T-helper 1 cell treated with Interleukin-12 subunit alpha and Interleukin-12 subunit beta and Interleukin-4 antibody, amounts not matched to agents 30 μg/mL and 1 μg/mL, for 36 hours (primary cell): ENCODE data around the gene CXCR6.

Source experiments
- H3K27ac Mint-ChIP-seq: one replicate; pipeline ENCODE4 v1.8.0; 2021; ENCODE audit warnings: mild to moderate bottlenecking, mixed read lengths
- H3K27me3 Mint-ChIP-seq: one replicate; pipeline ENCODE4 v1.8.0; 2021; ENCODE audit warnings: low read depth, mixed read lengths
- H3K36me3 Mint-ChIP-seq: one replicate; pipeline ENCODE4 v1.8.0; 2021; ENCODE audit warnings: low read depth, mixed read lengths
- H3K4me1 Mint-ChIP-seq: one replicate; pipeline ENCODE4 v1.8.0; 2021; ENCODE audit warnings: low read depth, mixed read lengths
- H3K4me3 Mint-ChIP-seq: one replicate; pipeline ENCODE4 v1.8.0; 2021; ENCODE audit warnings: mild to moderate bottlenecking, moderate library complexity, mixed read lengths
- H3K9me3 Mint-ChIP-seq: one replicate; pipeline ENCODE4 v1.8.0; 2021; ENCODE audit warnings: mixed read lengths

Gene CXCR6

DNA sequence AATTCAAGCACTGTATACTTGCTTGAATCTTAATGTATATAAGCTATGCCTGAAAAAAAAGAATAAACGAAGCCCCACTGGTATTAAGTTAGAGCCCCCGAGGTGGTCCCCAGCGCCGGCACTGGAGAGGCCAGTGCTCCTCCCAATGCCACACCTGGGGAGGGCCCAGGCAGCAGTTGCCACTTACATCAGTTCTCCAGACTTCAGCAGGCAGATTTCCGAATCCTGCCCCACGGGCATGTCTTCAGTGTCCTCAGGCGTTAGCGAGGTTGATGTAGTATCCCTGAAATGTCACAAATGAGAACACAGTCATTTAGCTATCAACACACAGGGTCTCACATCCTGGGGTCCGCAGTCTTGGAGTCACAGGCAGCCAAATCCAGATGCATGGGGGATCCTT is 7.0 kb upstream of the CXCR6 start:
- peaks cover 12% of the 10 kb centered on the region for H3K9me3 Mint-ChIP-seq
- peaks cover 25% of the 10 kb centered on the region for H3K4me1 Mint-ChIP-seq
- no peak overlapping the region for H3K27ac Mint-ChIP-seq
- H3K4me3 Mint-ChIP-seq = no peak overlapping the region
- H3K36me3 Mint-ChIP-seq = peaks cover 66% of the 10 kb centered on the region
- H3K27me3 Mint-ChIP-seq = no peaks in the 10 kb centered on the region

DNA sequence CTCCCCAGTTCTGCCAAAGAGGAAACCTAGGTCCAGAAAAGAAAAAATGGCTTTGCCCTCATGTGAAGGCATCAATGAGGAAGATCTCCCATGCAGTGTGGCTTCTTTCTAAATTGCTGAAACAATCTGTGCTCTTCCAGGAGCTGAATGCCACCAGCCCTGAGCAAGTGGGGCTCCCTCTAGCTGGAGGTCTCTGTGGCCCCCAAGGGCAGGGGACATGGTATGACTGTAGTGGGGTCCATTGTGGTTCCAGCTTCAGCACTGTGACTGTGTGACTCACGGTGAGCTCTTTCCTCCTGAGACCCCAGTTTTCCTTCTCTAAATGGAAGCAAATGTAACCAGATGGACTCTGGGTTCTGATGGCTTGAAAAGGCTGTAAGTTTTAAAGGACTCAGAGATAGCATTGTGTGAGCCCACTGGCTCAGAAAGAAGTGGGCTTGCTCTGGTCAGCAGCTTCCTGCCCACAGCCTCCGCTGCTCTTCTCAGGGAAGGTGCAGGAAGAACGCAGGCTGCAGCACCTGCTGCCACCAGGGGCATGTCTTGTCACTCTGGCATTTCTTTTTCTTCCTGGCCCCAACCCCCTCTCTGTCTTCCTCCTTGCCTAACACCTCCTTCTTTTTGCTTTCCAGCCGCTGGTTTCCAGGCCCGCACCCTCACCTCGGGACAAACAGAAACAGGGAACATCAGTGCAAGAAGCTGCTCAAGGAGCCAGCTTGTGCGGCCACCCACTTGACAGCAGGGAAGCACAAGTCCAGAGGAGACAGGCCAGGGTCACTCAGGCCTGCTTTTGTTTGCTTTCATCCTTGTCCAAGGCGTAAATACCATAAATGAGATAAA is 5.8 kb upstream of the CXCR6 start:
- Mint-ChIP-seq H3K27ac (no peak overlapping the region), H3K4me3 (no peak overlapping the region), H3K27me3 (no peaks in the 10 kb centered on the region), H3K4me1 (peaks cover 32% of the 10 kb centered on the region), H3K9me3 (peaks cover 13% of the 10 kb centered on the region), H3K36me3 (peaks cover 68% of the 10 kb centered on the region)

DNA sequence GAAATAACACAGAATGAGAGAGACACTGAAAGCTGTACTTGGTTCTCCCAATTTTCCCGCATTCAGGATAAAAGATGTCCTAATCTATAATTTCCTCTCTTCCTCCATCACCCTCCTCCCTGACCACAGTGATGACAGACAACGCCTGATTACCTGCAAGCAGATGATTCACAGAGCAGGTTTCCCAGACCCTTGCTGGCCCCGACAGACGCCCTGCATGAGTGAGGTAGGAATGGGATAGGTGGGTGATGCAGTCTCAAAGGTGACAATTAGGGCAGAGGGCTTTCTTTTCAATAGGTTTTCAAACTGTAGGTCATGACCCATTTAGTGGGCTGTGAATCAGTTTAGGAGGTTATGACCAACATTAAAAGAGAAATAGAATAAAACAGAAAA is 5.2 kb upstream of the CXCR6 start:
- Mint-ChIP-seq H3K9me3 (peaks cover 13% of the 10 kb centered on the region), H3K27me3 (no peaks in the 10 kb centered on the region), H3K36me3 (peaks cover 62% of the 10 kb centered on the region), H3K4me3 (no peak overlapping the region), H3K4me1 (peaks cover 38% of the 10 kb centered on the region), H3K27ac (no peak overlapping the region)

DNA sequence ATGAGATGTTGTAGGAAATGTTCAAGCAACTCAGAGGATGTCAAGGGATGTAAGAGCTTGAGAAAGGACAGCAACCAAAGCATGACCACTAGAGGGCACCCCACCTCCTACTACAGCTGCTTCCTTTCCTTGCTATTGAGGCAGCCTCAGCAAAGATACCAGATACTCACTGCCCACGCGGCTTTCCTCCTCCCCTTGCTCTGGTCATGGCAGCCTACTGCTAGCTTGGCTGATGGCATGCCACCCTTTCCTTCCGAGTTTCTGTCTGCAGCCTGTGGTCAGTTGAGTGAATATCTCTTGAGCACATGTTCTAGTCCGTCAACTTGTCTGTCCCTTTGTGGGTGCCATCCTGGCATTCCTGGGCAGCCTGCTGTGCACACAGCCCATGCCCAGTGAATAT is 4.4 kb upstream of the CXCR6 start:
- Mint-ChIP-seq H3K36me3 (peaks cover 62% of the 10 kb centered on the region), H3K9me3 (peaks cover 13% of the 10 kb centered on the region), H3K4me3 (no peak overlapping the region), H3K27ac (peak overlapping the region; percentile 6), H3K27me3 (no peaks in the 10 kb centered on the region), H3K4me1 (peaks cover 46% of the 10 kb centered on the region)

DNA sequence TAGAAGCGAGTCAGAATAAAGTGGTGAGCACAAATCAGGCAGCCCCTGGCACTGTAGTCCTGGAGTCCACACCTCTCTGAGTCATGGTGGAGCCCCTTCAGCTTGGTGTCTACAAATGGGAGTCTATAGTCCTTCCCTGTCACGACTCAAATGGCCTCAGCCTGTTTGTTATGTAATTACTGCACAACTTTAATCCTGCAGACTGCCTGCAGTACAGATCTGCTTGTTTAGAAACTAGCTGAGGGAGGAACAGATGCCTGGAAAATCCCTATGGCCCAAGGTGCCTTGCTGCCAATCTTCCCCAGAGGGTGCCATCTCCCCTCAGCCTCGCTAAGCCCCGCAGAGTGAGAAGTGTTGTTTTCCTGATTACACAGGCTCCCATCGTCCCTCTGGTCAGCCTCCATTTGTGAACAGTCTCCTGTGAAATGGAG is 3.9 kb upstream of the CXCR6 start:
- peaks cover 59% of the 10 kb centered on the region for H3K36me3 Mint-ChIP-seq
- no peak overlapping the region for H3K4me3 Mint-ChIP-seq
- peak overlapping the region; percentile 14 for H3K27ac Mint-ChIP-seq
- no peaks in the 10 kb centered on the region for H3K27me3 Mint-ChIP-seq
- H3K9me3 Mint-ChIP-seq = peaks cover 13% of the 10 kb centered on the region
- peaks cover 48% of the 10 kb centered on the region for H3K4me1 Mint-ChIP-seq

DNA sequence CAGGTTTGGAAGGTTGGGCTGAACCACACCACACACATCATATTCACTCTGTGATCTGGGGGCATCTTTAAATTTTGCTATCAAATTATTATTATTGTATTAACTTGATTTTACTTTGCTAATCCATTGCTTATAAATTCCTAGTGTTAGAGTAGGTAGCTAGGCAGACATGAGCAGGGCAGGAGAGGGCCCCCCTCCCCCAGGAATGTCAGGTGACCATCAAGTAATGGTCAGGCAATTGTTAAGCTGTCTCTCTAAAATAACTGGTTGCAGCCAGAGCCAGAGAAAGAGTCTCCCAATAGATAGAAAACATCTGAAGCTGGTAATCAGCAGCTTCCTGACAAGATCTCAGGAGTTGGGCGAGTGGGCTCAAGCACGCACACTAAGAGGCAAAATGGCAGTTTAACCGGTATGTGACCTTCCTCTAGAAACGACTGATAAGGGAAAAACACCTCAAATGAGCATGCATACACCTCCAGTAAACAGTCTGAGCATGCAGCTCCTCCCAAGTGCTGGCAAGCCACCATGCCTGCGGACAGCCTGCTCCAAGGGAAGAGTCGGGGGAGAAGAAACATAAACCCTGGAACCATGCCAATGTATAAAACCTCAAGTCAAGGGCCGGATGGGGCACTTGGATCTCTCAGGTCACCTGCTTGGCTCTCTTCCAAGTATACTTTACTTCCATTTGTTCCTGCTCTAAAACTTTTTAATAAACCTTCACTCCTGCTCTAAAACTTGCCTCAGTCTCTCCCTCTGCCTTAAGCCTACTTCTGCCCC is 3.1 kb upstream of the CXCR6 start:
- peaks cover 55% of the 10 kb centered on the region for H3K4me1 Mint-ChIP-seq
- peaks cover 62% of the 10 kb centered on the region for H3K36me3 Mint-ChIP-seq
- H3K4me3 Mint-ChIP-seq = peak overlapping the region; percentile 42
- no peak overlapping the region for H3K27ac Mint-ChIP-seq
- H3K27me3 Mint-ChIP-seq = no peaks in the 10 kb centered on the region
- peaks cover 13% of the 10 kb centered on the region for H3K9me3 Mint-ChIP-seq

DNA sequence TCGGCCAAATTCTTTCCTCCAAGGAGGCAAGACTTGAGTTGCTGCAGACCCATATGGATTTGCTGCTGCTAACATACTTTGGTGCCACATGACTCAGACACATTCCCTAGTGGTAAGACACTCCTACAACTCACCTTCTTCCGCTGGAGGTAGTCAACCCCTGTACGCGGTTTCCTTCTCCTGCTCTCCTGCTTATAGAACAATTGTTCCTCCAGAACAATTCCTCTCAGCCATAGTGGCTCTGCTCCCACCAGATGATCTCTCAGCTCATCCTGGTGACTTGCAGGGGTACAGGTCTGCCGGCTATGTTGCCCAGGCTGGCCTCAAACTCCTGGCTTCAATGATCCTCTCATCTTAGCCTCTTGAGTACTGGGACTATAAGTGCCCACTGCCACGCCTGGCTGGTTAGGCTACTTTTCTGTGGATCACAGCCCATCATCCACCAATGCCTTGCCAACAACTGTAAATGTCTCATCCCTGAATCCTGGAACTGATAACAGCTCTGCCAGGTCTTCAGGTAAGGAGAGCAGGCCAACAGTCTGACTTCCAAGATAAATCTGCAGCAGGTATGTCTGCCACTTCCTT is 2.4 kb upstream of the CXCR6 start:
- Mint-ChIP-seq H3K4me3 (peak overlapping the region; percentile 42), H3K27me3 (no peaks in the 10 kb centered on the region), H3K9me3 (peaks cover 13% of the 10 kb centered on the region), H3K4me1 (peaks cover 62% of the 10 kb centered on the region), H3K36me3 (peaks cover 63% of the 10 kb centered on the region), H3K27ac (peak overlapping the region; percentile 13)

DNA sequence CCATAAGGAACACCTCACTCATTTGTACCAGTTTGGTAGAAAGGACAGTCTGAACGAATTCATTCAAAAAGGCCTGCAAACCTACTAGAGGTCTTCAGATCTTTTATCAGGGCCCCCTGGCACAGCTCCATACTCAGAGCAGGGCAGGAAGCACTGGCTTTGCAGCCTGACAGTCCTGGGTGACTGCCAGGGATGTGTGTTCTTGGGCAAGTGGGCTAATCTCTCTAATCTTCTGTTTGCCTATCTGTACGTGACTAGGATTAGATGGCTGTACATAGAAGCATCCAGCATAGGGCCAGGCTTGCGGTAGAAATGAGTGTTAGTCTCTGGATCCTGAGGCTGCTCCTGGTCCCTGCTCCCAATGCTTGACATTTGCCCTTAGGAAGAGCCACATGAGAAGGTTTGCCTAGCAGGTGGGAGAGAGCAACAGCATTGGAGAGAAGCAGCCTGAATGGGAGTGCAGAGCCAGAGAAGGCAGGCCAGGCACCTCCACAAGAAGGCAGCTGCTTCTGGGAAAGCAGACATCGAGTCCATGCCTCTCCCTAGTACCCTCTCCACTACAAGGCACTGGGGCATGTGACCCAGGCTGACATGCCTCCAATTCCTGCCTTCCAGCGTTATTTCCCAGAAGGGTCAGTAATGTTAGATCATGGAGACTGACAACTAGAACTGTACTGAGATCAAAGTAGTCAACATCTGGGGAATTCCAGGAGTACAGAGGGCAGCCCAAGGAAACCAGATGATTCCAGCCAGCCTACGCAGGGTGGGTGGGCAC is 1.0 kb upstream of the CXCR6 start:
- peak overlapping the region; percentile 95 for H3K27ac Mint-ChIP-seq
- peaks cover 76% of the 10 kb centered on the region for H3K4me1 Mint-ChIP-seq
- peak overlapping the region; percentile 14 for H3K4me3 Mint-ChIP-seq
- H3K36me3 Mint-ChIP-seq = peaks cover 69% of the 10 kb centered on the region
- peaks cover 13% of the 10 kb centered on the region for H3K9me3 Mint-ChIP-seq
- no peaks in the 10 kb centered on the region for H3K27me3 Mint-ChIP-seq

DNA sequence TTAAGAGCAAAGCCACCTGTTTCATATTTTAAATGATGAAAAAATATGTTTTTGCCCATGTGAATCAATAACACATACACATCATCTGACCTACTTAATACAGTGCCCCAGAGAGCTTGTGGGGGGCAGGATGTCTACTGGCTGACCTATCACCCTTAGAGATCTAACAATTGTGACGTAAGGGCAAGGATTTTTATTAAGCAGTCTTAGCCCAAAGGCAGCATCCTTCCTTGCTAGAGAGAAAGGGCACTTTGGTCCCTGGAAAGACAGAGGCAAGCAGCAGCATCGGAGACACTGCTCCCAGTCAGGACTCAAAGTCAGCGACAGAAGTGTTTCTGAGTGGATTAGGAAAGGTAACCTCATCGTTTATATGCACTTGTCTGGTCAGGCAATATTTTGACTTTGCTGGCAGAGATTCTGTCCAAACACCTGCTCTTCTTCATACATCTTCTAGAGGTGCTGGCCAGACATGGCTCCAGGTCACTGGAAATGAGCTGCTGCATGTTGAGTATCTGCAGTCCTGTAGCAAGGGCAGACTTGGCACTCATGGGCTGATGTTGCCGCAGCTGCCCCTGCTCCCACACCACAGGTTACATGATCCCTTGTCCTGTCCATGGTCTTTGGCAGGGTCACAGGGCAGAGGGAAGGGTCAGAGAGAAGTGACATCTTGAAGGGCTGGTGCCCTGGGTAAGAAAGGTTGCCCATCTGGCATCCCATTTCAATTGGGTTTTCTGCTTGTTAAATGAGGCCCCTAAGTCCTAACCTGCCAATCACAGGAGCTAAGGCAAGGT is 1.8 kb downstream of the CXCR6 start:
- Mint-ChIP-seq H3K27me3 (no peaks in the 10 kb centered on the region), H3K36me3 (peaks cover 84% of the 10 kb centered on the region), H3K27ac (peak overlapping the region; percentile 86), H3K4me3 (peak overlapping the region; percentile 88), H3K9me3 (peaks cover 13% of the 10 kb centered on the region), H3K4me1 (peaks cover 81% of the 10 kb centered on the region)

DNA sequence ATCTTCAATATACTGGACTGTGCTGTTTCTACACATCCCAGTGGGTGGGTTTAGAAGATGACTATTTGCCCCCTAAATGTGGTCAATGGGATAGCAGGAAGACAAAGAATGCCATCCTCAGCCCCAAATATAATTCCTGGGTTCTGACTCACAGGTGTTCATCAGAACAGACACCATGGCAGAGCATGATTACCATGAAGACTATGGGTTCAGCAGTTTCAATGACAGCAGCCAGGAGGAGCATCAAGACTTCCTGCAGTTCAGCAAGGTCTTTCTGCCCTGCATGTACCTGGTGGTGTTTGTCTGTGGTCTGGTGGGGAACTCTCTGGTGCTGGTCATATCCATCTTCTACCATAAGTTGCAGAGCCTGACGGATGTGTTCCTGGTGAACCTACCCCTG is 3.0 kb downstream of the CXCR6 start:
- peak overlapping the region; percentile 88 for H3K4me3 Mint-ChIP-seq
- H3K9me3 Mint-ChIP-seq = peaks cover under 1% of the 10 kb centered on the region
- H3K4me1 Mint-ChIP-seq = peaks cover 83% of the 10 kb centered on the region
- H3K36me3 Mint-ChIP-seq = peaks cover 82% of the 10 kb centered on the region
- H3K27ac Mint-ChIP-seq = peak overlapping the region; percentile 80
- H3K27me3 Mint-ChIP-seq = no peaks in the 10 kb centered on the region

DNA sequence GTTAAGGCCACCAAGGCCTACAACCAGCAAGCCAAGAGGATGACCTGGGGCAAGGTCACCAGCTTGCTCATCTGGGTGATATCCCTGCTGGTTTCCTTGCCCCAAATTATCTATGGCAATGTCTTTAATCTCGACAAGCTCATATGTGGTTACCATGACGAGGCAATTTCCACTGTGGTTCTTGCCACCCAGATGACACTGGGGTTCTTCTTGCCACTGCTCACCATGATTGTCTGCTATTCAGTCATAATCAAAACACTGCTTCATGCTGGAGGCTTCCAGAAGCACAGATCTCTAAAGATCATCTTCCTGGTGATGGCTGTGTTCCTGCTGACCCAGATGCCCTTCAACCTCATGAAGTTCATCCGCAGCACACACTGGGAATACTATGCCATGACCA is 3.6 kb downstream of the CXCR6 start:
- H3K27me3 Mint-ChIP-seq = no peaks in the 10 kb centered on the region
- H3K9me3 Mint-ChIP-seq = no peaks in the 10 kb centered on the region
- peak overlapping the region; percentile 88 for H3K4me3 Mint-ChIP-seq
- H3K4me1 Mint-ChIP-seq = peaks cover 87% of the 10 kb centered on the region
- peaks cover 86% of the 10 kb centered on the region for H3K36me3 Mint-ChIP-seq
- peak overlapping the region; percentile 80 for H3K27ac Mint-ChIP-seq

DNA sequence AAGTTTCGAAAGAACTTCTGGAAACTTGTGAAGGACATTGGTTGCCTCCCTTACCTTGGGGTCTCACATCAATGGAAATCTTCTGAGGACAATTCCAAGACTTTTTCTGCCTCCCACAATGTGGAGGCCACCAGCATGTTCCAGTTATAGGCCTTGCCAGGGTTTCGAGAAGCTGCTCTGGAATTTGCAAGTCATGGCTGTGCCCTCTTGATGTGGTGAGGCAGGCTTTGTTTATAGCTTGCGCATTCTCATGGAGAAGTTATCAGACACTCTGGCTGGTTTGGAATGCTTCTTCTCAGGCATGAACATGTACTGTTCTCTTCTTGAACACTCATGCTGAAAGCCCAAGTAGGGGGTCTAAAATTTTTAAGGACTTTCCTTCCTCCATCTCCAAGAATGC is 4.1 kb downstream of the CXCR6 start:
- peaks cover 86% of the 10 kb centered on the region for H3K36me3 Mint-ChIP-seq
- no peaks in the 10 kb centered on the region for H3K9me3 Mint-ChIP-seq
- H3K27me3 Mint-ChIP-seq = no peaks in the 10 kb centered on the region
- H3K27ac Mint-ChIP-seq = peak overlapping the region; percentile 80
- H3K4me1 Mint-ChIP-seq = peaks cover 85% of the 10 kb centered on the region
- peak overlapping the region; percentile 47 for H3K4me3 Mint-ChIP-seq

DNA sequence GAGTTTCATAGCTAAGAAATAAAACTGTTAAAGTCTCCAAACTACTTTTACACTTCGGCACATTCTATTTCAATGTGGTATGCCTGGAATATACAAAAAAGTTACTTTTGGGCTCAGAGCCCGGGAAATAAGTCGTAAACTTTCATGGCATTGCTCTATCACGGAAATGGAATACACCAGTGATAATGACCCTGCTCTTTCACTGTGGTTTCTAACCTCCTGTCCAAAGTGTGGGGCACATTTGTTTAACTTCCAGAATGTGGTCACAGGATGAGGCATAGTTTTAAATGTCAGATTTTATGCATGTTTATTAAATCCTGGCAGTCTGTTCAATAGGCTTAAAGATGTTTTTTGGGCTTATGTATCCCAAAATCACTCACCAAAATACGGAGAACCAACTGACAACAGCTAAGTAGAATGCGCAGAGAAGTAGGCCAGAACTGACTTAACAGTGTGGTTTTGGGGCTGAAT is 5.1 kb downstream of the CXCR6 start:
- Mint-ChIP-seq H3K27me3 (no peaks in the 10 kb centered on the region), H3K4me3 (peak overlapping the region; percentile 26), H3K9me3 (no peaks in the 10 kb centered on the region), H3K27ac (peak overlapping the region; percentile 67), H3K36me3 (peaks cover 93% of the 10 kb centered on the region), H3K4me1 (peaks cover 84% of the 10 kb centered on the region)
